ENCODE results near the gene LGALS3BP. TPM values are rescaled to one million over a fixed set of nuclear protein-coding genes. Genes with fewer than 3 reads are reported as not detected.

The LGALS3BP gene
- total RNA-seq, 2 experiments from 2014 or later, result 0.88 to 1.7 TPM

- Histone ChIP-seq H3K27ac (ENCODE audit: low read depth, low read length, poor library complexity, severe bottlenecking) (no peak overlapping the region), H3K4me1 (ENCODE audit: insufficient read depth, low read length, poor library complexity, severe bottlenecking) (no peaks in the 10 kb centered on the region), H4K20me1 (ENCODE audit: insufficient read depth, low read length) (no peaks in the 10 kb centered on the region), H2AFZ (ENCODE audit: low read length) (no peak overlapping the region), H3K36me3 (ENCODE audit: insufficient read depth, low read length) (no peaks in the 10 kb centered on the region), H3K9me2 (ENCODE audit: insufficient read depth, low read length) (no peaks in the 10 kb centered on the region), H3K4me3 (ENCODE audit: low read depth, low read length, poor library complexity, severe bottlenecking) (no peak overlapping the region), H3K79me2 (ENCODE audit: insufficient read depth, low read depth, low read length) (no peaks in the 10 kb centered on the region), H3K4me2 (ENCODE audit: low read length) (no peak overlapping the region), H3K9me3 (ENCODE audit: low read length) (peaks cover 8% of the 10 kb centered on the region)
- TF ChIP-seq EZH2phosphoT487 (IDR thresholded peaks at IDR 0.05; ENCODE audit: borderline replicate concordance, low read depth, low read length), result no peak
- TF ChIP-seq, protein P1, sequence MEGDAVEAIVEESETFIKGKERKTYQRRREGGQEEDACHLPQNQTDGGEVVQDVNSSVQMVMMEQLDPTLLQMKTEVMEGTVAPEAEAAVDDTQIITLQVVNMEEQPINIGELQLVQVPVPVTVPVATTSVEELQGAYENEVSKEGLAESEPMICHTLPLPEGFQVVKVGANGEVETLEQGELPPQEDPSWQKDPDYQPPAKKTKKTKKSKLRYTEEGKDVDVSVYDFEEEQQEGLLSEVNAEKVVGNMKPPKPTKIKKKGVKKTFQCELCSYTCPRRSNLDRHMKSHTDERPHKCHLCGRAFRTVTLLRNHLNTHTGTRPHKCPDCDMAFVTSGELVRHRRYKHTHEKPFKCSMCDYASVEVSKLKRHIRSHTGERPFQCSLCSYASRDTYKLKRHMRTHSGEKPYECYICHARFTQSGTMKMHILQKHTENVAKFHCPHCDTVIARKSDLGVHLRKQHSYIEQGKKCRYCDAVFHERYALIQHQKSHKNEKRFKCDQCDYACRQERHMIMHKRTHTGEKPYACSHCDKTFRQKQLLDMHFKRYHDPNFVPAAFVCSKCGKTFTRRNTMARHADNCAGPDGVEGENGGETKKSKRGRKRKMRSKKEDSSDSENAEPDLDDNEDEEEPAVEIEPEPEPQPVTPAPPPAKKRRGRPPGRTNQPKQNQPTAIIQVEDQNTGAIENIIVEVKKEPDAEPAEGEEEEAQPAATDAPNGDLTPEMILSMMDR (conservative IDR thresholded peaks at IDR 0.05; ENCODE audit: low read length), result no peak
- no TSS peak for BruUV-seq (replicated peaks)
- intact Hi-C loops (cut with micrococcal nuclease; ENCODE audit: unreplicated experiment), result no loop called here
- no peak for DNase-seq (ENCODE audit: low spot score)
- CTCF ChIA-PET (ENCODE audit: unreplicated experiment), result no interaction called here
- POLR2A ChIA-PET, result interaction anchor here (0.7 kb wide), 1 partner anchor 1261 kb away, joined by 3 read pairs; no protein-coding TSS in a partner anchor
These were observed 41.0 kb upstream of the LGALS3BP start for GRCh38 chr17:79020631-79021301.

DNA sequence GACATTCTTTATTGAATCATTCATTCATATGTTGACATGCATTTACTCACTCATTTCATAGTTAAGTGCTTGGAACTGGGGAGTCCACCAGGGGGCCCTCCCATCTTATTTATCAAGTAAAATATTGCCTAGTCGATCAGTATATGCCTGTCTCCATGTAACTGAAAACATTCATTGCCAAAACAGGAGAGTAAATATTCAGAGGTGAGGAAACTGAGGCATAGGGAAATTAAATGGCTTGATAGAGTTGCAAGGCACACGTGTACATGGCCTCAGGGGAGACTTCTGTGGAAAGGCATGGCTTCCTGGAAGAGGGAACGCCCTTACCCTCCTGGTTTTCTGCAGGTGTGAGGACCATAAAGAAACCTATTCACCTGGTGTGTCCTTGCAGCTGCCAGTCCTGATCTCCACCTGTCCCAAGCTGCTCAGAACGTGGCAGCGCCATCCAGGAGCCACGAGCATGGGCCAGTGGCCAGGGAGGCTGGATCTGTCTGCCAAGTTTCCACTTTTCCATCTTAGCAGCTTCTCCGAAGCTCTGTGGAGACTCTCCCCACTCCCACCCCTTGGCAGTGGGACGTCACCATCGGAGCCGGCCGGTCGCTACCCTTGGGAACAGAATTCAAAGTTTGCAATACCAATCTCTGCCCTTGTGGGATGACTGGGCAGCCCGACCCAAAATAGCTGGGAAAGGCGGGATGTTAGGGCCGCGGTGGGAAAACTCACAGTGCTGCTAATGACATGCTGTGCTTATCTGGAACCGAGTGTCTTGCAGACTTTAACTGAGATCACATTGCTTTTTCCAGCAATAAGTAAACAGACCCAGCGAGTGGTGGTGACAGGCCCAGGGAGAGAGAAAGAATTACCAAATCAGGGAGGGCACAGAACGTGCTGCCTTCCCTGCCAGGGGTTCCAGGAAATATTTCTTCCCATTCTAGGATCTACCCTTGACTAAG is 40.2 kb upstream of the LGALS3BP start:
- H4K20me1 ChIP-seq (ENCODE audit: insufficient read depth, low read length), result no peaks in the 10 kb centered on the region
- no peak overlapping the region for H2AFZ ChIP-seq (ENCODE audit: low read length)
- H3K27ac ChIP-seq (ENCODE audit: low read depth, low read length, poor library complexity, severe bottlenecking), result no peak overlapping the region
- no peak overlapping the region for H3K4me3 ChIP-seq (ENCODE audit: low read depth, low read length, poor library complexity, severe bottlenecking)
- DNase-seq (ENCODE audit: low spot score), result peak; percentile 45
- H3K9me3 ChIP-seq (ENCODE audit: low read length), result peaks cover 15% of the 10 kb centered on the region
- intact Hi-C loops (cut with micrococcal nuclease; ENCODE audit: unreplicated experiment), result no loop called here
- H3K9me2 ChIP-seq (ENCODE audit: insufficient read depth, low read length), result no peaks in the 10 kb centered on the region
- H3K79me2 ChIP-seq (ENCODE audit: insufficient read depth, low read depth, low read length), result no peaks in the 10 kb centered on the region
- CTCF ChIA-PET (ENCODE audit: unreplicated experiment), result no interaction called here
- H3K4me2 ChIP-seq (ENCODE audit: low read length), result no peak overlapping the region
- TF ChIP-seq EZH2phosphoT487 (IDR thresholded peaks at IDR 0.05; ENCODE audit: borderline replicate concordance, low read depth, low read length), result no peak
- TF ChIP-seq, protein P1 (conservative IDR thresholded peaks at IDR 0.05; ENCODE audit: low read length), result peak; percentile 85
- no peaks in the 10 kb centered on the region for H3K4me1 ChIP-seq (ENCODE audit: insufficient read depth, low read length, poor library complexity, severe bottlenecking)
- no TSS peak for BruUV-seq (replicated peaks)
- POLR2A ChIA-PET, result interaction anchor here (0.6 kb wide), 1 partner anchor 209 kb away, joined by 4 read pairs; no protein-coding TSS in a partner anchor
- H3K36me3 ChIP-seq (ENCODE audit: insufficient read depth, low read length), result no peaks in the 10 kb centered on the region

Measured in OCI-LY7 (cell line).